OCI-M2 (cell line): Measurements from ENCODE around the gene TRIP12.
"Not testable (repeated sequence)": the region's sequence is repeated elsewhere in the genome, so short reads cannot be mapped to it uniquely, and the experiment has no call there.

Source experiments
- DNase-seq: peaks from one replicate; lab custom pipeline; 2025; ENCODE audit not compliant: unreplicated experiment; lab: John Stamatoyannopoulos, UW

Gene TRIP12

GRCh38 chr2:229835596-229836283 is 86.1 kb downstream of the TRIP12 start:
- no peak for DNase-seq

- not testable (repeated sequence) for DNase-seq
Observed at GRCh38 chr2:229834368-229834767, 87.4 kb downstream of the TRIP12 start.

- no peak for DNase-seq
Observed at GRCh38 chr2:229832510-229832898, 89.3 kb downstream of the TRIP12 start.

GRCh38 chr2:229831805-229832509 is 89.9 kb downstream of the TRIP12 start:
- no peak for DNase-seq

- no peak for DNase-seq
Observed at GRCh38 chr2:229825476-229825875, 96.3 kb downstream of the TRIP12 start.

- DNase-seq: no peak
Observed at GRCh38 chr2:229821316-229821715, 100.5 kb downstream of the TRIP12 start.

GRCh38 chr2:229818230-229818629 is 103.6 kb downstream of the TRIP12 start:
- DNase-seq: no peak

GRCh38 chr2:229815858-229816257 is 106.0 kb downstream of the TRIP12 start:
- DNase-seq: no peak

GRCh38 chr2:229815342-229815741 is 106.5 kb downstream of the TRIP12 start:
- DNase-seq: no peak

GRCh38 chr2:229810786-229811185 is 111.0 kb downstream of the TRIP12 start:
- no peak for DNase-seq

GRCh38 chr2:229805559-229805958 is 116.2 kb downstream of the TRIP12 start:
- no peak for DNase-seq

- DNase-seq: no peak
Observed at GRCh38 chr2:229802785-229803184, 119.0 kb downstream of the TRIP12 start.

GRCh38 chr2:229800997-229801754 is 120.6 kb downstream of the TRIP12 start:
- no peak for DNase-seq

- DNase-seq: no peak
Observed at GRCh38 chr2:229798446-229799155, 123.2 kb downstream of the TRIP12 start.

- no peak for DNase-seq
Observed at GRCh38 chr2:229795058-229795457, 126.8 kb downstream of the TRIP12 start.

GRCh38 chr2:229794636-229795035 is 127.2 kb downstream of the TRIP12 start:
- no peak for DNase-seq

- not testable (repeated sequence) for DNase-seq
Observed at GRCh38 chr2:229786289-229786688, 135.5 kb downstream of the TRIP12 start.

GRCh38 chr2:229784791-229785190 is 137.0 kb downstream of the TRIP12 start:
- DNase-seq: no peak

- DNase-seq: no peak
Observed at GRCh38 chr2:229783108-229783721, 138.6 kb downstream of the TRIP12 start.

- no peak for DNase-seq
Observed at GRCh38 chr2:229780856-229781773, 140.7 kb downstream of the TRIP12 start.
